ENCODE measurements around the gene CFAP57. TPM values are rescaled to one million over a fixed set of nuclear protein-coding genes. Genes with fewer than 3 reads are reported as not detected.

The CFAP57 gene
- total and polyA plus RNA-seq, 2 of the 13 experiments (the other 11 are each of a cell fraction or from before 2014, with no cell fraction given): 0.01 TPM; not detected in 1

GRCh38 chr1:43271186-43272118, 99.3 kb downstream of the CFAP57 start:
- 30% methylated on average over 12 of the region's 12 CpGs for WGBS (ENCODE audit: low lambda C conversion rate)
- Histone ChIP-seq H3K79me2 (ENCODE audit: insufficient read depth, low read length) (no peaks in the 10 kb centered on the region), H3K9me3 (ENCODE audit: low read length) (no peaks in the 10 kb centered on the region), H3K27ac (ENCODE audit: extremely low read length, insufficient read depth, low read length) (no peak overlapping the region), H4K20me1 (ENCODE audit: insufficient read depth, low read length) (no peaks in the 10 kb centered on the region), H3K4me1 (ENCODE audit: insufficient read depth, low read length) (peaks cover 73% of the 10 kb centered on the region), H3K4me2 (ENCODE audit: low read depth, low read length) (no peak overlapping the region), H3K9ac (ENCODE audit: insufficient read depth, low read depth, low read length) (no peak overlapping the region), H3K27me3 (ENCODE audit: control insufficient read depth in 1 of 2, insufficient read depth in 2 of 2, low read length in 2 of 2) (peaks cover 0 to 3% of the 10 kb centered on the region in 2 experiments; a peak in 1 of 5 replicates), H2AFZ (ENCODE audit: low read length) (no peak overlapping the region), H3K4me3 (replicated peaks in 1 of 3; ENCODE audit: insufficient read depth in 1 of 3, low read depth in 2 of 3, low read length in 3 of 3) (no peak overlapping the region), H3K36me3 (replicated peaks in 1 of 2; ENCODE audit: control insufficient read depth in 1 of 2, insufficient read depth in 2 of 2, low read length in 2 of 2) (no peaks in the 10 kb centered on the region)
- DNase-seq (ENCODE audit: low spot score) (no peak), ATAC-seq (no peak), FAIRE-seq (no peak)
- no TSS peak for BruUV-seq (replicated peaks)
- intact Hi-C loops (cut with micrococcal nuclease; ENCODE audit: unreplicated experiment) (no loop called here), in situ Hi-C loops (cut with HindIII; ENCODE audit: extremely low pct_ligation_motif_present, low pct_unique_long_range_greater_than_20kb) (no loop called here)
- ChIA-PET POLR2A (no interaction called here), CTCF (ENCODE audit: low intra/inter-chr PET ratio, low total read pairs) (no interaction called here)
- TF ChIP-seq, protein P1, sequence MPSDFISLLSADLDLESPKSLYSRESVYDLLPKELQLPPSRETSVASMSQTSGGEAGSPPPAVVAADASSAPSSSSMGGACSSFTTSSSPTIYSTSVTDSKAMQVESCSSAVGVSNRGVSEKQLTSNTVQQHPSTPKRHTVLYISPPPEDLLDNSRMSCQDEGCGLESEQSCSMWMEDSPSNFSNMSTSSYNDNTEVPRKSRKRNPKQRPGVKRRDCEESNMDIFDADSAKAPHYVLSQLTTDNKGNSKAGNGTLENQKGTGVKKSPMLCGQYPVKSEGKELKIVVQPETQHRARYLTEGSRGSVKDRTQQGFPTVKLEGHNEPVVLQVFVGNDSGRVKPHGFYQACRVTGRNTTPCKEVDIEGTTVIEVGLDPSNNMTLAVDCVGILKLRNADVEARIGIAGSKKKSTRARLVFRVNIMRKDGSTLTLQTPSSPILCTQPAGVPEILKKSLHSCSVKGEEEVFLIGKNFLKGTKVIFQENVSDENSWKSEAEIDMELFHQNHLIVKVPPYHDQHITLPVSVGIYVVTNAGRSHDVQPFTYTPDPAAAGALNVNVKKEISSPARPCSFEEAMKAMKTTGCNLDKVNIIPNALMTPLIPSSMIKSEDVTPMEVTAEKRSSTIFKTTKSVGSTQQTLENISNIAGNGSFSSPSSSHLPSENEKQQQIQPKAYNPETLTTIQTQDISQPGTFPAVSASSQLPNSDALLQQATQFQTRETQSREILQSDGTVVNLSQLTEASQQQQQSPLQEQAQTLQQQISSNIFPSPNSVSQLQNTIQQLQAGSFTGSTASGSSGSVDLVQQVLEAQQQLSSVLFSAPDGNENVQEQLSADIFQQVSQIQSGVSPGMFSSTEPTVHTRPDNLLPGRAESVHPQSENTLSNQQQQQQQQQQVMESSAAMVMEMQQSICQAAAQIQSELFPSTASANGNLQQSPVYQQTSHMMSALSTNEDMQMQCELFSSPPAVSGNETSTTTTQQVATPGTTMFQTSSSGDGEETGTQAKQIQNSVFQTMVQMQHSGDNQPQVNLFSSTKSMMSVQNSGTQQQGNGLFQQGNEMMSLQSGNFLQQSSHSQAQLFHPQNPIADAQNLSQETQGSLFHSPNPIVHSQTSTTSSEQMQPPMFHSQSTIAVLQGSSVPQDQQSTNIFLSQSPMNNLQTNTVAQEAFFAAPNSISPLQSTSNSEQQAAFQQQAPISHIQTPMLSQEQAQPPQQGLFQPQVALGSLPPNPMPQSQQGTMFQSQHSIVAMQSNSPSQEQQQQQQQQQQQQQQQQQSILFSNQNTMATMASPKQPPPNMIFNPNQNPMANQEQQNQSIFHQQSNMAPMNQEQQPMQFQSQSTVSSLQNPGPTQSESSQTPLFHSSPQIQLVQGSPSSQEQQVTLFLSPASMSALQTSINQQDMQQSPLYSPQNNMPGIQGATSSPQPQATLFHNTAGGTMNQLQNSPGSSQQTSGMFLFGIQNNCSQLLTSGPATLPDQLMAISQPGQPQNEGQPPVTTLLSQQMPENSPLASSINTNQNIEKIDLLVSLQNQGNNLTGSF (CRISPR knock-in tag; IDR thresholded peaks at IDR 0.05): no peak
- no peak for TF ChIP-seq CBX1 (IDR thresholded peaks at IDR 0.05; ENCODE audit: low read depth)
- no peak for TF ChIP-seq MXD4 (CRISPR knock-in tag; IDR thresholded peaks at IDR 0.05)
- TF ChIP-seq ZNF225 (CRISPR knock-in tag; IDR thresholded peaks at IDR 0.05): no peak
- no peak for TF ChIP-seq KDM5B (CRISPR knock-in tag; IDR thresholded peaks at IDR 0.05; ENCODE audit: borderline replicate concordance)
- TF ChIP-seq, protein P2, sequence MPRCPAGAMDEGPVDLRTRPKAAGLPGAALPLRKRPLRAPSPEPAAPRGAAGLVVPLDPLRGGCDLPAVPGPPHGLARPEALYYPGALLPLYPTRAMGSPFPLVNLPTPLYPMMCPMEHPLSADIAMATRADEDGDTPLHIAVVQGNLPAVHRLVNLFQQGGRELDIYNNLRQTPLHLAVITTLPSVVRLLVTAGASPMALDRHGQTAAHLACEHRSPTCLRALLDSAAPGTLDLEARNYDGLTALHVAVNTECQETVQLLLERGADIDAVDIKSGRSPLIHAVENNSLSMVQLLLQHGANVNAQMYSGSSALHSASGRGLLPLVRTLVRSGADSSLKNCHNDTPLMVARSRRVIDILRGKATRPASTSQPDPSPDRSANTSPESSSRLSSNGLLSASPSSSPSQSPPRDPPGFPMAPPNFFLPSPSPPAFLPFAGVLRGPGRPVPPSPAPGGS (CRISPR knock-in tag; IDR thresholded peaks at IDR 0.05): no peak
- TF ChIP-seq ZNF7 (CRISPR knock-in tag; IDR thresholded peaks at IDR 0.05): no peak
- TF ChIP-seq ZNF224 (CRISPR knock-in tag; IDR thresholded peaks at IDR 0.05): no peak
- no peak for TF ChIP-seq ZSCAN22 (CRISPR knock-in tag; IDR thresholded peaks at IDR 0.05)
- TF ChIP-seq GATA4 (IDR thresholded peaks at IDR 0.05; ENCODE audit: borderline replicate concordance, low read depth): no peak
